ENCODE results near the gene IFNGR2.

The IFNGR2 gene

DNA sequence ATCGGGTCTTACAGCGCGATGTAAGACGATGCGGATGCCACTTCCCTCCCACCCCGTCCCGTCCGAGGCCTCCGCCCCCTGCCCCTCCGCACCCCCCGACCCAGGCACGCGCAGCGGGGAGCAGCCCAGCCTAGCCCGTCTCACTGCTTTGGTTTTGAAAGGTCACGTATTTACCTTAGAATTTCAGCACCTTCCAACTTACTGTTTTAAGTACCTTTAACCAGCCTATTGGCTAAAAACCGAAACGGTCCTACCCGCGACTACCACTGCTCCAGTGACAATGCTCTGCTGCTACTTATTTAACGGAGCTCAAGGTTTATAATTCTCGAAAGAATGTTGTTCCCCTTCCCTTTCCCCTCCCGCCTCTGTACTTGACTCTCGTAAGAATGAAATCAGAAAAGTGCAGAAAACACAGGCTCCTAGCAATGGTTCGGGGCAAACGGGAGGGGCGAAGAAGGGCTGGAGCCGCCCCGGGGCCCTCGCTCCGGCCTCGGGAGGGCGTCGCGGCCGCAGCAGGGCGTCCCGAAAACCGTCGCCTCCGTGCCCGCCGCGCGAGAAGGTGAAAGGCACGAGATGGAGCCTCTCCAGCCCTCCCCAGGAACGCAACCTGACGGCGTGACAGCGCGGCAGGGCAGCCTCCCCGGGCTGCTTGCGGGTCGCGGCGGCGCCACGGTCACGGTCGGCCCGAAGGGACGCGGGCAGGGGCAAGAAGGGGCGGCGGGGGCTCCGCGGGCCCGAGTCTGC lies 75.9 kb downstream of the IFNGR2 start:
- POLR2A ChIA-PET = interaction anchor here (0.6 to 1.5 kb wide), 5 partner anchors 11 to 154 kb away, joined by 3 to 21 read pairs (median 4); partner anchors contain the start of genes DNAJC28, DONSON and IFNAR1
- CTCF ChIA-PET = interaction anchor here (1.2 to 2.6 kb wide), 8 partner anchors 11 to 135 kb away, joined by 4 to 30 read pairs (median 6); partner anchors contain the start of gene DNAJC28
- DNase-seq (ENCODE audit: extremely low spot score) = peak; percentile 65
- TF ChIP-seq, protein P1, sequence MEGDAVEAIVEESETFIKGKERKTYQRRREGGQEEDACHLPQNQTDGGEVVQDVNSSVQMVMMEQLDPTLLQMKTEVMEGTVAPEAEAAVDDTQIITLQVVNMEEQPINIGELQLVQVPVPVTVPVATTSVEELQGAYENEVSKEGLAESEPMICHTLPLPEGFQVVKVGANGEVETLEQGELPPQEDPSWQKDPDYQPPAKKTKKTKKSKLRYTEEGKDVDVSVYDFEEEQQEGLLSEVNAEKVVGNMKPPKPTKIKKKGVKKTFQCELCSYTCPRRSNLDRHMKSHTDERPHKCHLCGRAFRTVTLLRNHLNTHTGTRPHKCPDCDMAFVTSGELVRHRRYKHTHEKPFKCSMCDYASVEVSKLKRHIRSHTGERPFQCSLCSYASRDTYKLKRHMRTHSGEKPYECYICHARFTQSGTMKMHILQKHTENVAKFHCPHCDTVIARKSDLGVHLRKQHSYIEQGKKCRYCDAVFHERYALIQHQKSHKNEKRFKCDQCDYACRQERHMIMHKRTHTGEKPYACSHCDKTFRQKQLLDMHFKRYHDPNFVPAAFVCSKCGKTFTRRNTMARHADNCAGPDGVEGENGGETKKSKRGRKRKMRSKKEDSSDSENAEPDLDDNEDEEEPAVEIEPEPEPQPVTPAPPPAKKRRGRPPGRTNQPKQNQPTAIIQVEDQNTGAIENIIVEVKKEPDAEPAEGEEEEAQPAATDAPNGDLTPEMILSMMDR (IDR thresholded peaks at IDR 0.05; ENCODE audit: control extremely low read depth, extremely low read depth, low read depth, missing control alignments) = no peak

DNA sequence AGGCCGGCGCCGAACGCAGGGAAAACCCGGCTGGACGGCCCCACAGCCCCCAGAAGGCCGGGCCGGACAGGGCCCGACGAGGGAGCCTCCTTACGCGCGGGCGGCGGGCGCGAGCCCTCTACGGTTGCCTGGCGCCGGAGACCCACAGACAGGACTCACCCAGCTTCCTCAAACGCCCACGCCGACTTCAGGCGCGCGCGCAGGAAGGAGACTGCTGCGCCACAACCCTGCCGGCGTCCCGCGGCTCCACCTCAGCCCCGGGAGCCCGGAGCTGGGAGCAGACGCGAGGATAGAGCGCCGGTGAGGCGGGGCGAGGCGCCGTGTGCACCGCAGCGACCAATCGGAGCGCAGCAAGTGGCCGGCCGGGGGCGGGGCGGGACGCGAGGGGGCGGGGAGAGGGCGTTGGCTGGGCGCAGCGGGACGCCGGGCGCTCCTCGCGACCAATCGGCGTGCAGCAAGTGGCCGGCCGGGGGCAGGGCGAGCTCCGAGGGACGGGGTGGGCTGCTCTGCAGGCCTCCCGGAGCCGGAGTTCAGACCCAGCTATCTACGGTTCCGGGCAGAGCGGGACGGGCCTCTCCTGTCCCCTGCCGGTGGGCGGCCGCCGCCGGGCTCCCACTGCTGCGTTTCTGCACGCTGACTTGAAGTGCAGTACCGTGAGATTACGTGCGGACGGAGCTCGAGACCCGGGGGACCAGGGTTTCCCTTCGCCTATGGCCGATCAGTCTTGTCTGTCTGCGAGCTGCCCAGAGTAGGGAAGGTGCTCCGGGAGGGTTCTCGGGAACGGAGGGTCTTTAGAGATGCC lies 76.7 kb downstream of the IFNGR2 start, which contains the start of gene TMEM50B:
Gene TMEM50B, minus strand, starts transcription at position 296 of the 802 bp plus-strand sequence. CDS start 11,089 bp downstream, outside the sequence.
- CTCF ChIA-PET = interaction anchor here (1.0 to 2.6 kb wide), 13 partner anchors 10 to 282 kb away, joined by 3 to 30 read pairs (median 4); partner anchors contain the start of gene DNAJC28
- POLR2A ChIA-PET = interaction anchor here (0.6 to 1.5 kb wide), 10 partner anchors 11 to 768 kb away, joined by 3 to 21 read pairs (median 4); partner anchors contain the start of genes DNAJC28, DONSON and IFNAR1
- peak; percentile 98 for DNase-seq (ENCODE audit: extremely low spot score)
- TF ChIP-seq, protein P1 (IDR thresholded peaks at IDR 0.05; ENCODE audit: control extremely low read depth, extremely low read depth, low read depth, missing control alignments) = peak; percentile 25

DNA sequence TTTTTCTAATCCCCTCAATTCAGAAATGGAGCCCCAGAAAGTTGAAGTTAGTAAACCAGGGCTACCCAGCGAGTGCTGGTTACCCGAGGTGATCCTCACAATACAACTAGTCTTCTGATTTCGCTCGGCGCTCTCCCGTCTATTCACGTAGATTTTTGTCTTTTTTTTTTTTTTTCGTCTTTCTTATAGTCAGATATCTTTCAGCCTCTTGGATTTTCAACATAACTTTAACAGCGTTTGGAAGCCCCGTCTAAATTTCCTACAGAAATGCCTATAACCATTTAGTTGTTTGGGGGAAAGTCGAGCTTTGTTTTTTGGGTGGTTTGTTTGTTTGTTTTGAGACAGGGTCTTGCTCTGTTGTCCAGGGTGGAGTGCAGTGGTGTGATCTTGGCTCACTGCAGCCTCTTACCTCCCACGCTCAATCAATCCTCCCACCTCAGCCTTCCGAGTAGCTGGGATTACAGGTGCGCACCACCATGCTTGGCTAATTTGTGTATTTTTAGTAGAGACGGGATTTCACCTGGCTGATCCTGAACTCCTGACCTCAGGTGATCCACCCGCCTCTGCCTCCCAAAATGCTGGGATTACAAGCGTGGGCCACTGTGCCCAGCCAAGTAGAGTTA lies 77.4 kb downstream of the IFNGR2 start:
- ChIA-PET CTCF (interaction anchor here (1.0 to 2.6 kb wide), 12 partner anchors 10 to 282 kb away, joined by 3 to 30 read pairs (median 4); partner anchors contain the start of gene DNAJC28), POLR2A (interaction anchor here (0.6 to 1.5 kb wide), 7 partner anchors 11 to 769 kb away, joined by 3 to 21 read pairs (median 3); partner anchors contain the start of genes DNAJC28, DONSON and IFNAR1)
- DNase-seq (ENCODE audit: extremely low spot score) = no peak
- TF ChIP-seq, protein P1 (IDR thresholded peaks at IDR 0.05; ENCODE audit: control extremely low read depth, extremely low read depth, low read depth, missing control alignments) = no peak

DNA sequence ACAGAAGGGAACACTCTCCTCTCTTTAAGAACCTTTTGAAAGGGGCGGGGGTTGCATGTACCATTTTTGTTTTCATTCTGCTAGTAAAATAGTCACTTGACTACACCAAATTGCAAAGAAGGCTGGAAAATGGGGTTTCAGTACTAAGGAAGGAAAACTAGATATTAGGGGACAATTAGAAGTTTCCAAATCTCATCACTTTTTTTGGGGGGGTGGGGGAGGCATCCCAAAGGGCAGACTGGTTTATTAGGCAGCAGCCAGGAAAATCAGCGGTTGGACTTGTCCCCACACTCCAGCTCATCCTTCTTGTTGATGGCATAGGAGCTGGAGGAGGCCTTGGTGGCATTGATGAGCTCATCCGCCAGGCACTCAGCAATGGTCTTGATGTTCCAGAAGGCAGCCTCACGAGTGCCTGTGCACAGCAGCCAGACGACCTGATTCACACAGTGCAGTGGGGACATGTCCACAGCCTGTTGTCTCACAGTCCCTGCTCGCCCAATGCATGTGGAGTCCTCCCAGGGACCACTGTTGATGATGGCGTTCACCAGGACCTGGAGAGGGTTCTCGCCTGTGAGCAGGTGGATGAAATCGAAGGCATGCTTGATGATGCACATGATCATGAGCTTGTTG lies 78.2 kb downstream of the IFNGR2 start:
- ChIA-PET POLR2A (interaction anchor here (0.6 to 0.9 kb wide), 2 partner anchors 10 to 157 kb away, joined by 3 to 5 read pairs; partner anchors contain the start of genes DNAJC28 and IFNAR1), CTCF (interaction anchor here (0.9 to 2.3 kb wide), 4 partner anchors 9 to 36 kb away, joined by 3 to 30 read pairs (median 6); partner anchors contain the start of gene DNAJC28)
- DNase-seq (ENCODE audit: extremely low spot score) = no peak
- TF ChIP-seq, protein P1 (IDR thresholded peaks at IDR 0.05; ENCODE audit: control extremely low read depth, extremely low read depth, low read depth, missing control alignments) = no peak

All from GM10248 (cell line).